Uterus (tissue), 2 donors: ENCODE results near the gene MUS81.

Experiments
- POLR2A ChIP-seq, 2 donors: fragments of 450-650 bp; IDR thresholded peaks; one replicate each; pipeline ENCODE4 v1.6.1; 2016; ENCODE audit warnings: antibody characterized with exemption in 2 of 2, mild to moderate bottlenecking in 1 of 2, moderate library complexity in 1 of 2
- TF ChIP-seq, protein P1 (sequence below), 4 experiments: fragments of 200-600 bp in 2 of 4; fragments of 450-650 bp in 2 of 4; sonication (generic) in 2 of 4; IDR thresholded peaks; one replicate each; pipeline ENCODE4 v1.5.1; 2016 to 2019; ENCODE audit warnings: antibody characterized with exemption in 4 of 4, mild to moderate bottlenecking in 2 of 4, moderate library complexity in 1 of 4

DNA sequence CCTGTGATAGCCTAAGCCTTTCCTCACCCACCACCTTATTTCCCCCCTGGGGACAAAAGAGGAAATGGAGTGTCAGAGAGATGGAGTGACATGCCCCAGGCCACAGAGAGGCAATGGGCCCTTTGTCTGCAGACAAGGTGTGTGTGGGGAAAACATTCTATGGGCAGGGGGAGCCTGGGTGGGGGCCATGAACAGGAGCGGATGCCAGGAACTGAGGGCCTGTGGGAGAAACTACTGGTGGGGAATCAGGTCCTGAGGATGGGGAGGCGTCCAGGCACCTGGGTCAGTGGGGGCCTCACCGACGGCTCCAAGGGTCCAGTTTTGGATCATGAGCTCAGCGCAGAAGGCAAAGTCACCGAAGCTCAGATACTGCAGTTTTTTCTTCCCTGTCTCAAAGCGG lies 25.0 kb downstream of the MUS81 start:
- TF ChIP-seq, protein P1, sequence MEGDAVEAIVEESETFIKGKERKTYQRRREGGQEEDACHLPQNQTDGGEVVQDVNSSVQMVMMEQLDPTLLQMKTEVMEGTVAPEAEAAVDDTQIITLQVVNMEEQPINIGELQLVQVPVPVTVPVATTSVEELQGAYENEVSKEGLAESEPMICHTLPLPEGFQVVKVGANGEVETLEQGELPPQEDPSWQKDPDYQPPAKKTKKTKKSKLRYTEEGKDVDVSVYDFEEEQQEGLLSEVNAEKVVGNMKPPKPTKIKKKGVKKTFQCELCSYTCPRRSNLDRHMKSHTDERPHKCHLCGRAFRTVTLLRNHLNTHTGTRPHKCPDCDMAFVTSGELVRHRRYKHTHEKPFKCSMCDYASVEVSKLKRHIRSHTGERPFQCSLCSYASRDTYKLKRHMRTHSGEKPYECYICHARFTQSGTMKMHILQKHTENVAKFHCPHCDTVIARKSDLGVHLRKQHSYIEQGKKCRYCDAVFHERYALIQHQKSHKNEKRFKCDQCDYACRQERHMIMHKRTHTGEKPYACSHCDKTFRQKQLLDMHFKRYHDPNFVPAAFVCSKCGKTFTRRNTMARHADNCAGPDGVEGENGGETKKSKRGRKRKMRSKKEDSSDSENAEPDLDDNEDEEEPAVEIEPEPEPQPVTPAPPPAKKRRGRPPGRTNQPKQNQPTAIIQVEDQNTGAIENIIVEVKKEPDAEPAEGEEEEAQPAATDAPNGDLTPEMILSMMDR (IDR thresholded peaks at IDR 0.05) = no peak
- TF ChIP-seq POLR2A (IDR thresholded peaks at IDR 0.05) = no peak
